HG02870 (cell line): ENCODE results near the gene SEC61B.
A peak's percentile ranks its signal among the peaks of the same experiment; 100 is the strongest.
"Not testable (repeated sequence)": the region's sequence is repeated elsewhere in the genome, so short reads cannot be mapped to it uniquely, and the experiment has no call there.

ENCODE experiments used
- ATAC-seq: cut with Tn5 transposase; IDR thresholded peaks from one replicate; pipeline ENCODE4 v1.9.1; 2021; ENCODE audit warnings: mild to moderate bottlenecking, moderate library complexity; ENCODE audit not compliant: unreplicated experiment

SEC61B gene

GRCh38 chr9:99190597-99191283 lies 31.3 kb upstream of the SEC61B start:
- ATAC-seq: no peak

GRCh38 chr9:99192786-99193465 lies 29.2 kb upstream of the SEC61B start:
- ATAC-seq: no peak

DNA sequence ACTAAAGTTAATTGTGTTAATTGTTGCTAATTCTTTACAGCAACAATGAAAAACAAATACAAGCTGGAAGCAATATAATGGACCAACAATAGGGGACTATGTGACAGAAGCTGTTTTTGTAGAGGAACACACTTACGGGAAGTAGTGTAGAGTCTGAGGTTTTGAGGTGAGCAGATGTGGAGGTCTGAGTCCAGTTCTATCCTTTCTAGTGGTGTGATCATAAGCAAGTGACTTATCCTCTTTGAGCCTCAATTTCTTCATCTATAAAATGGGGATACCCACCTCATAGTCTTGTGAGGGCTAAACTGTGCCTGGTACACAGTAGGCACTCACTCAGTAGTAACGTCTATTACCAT lies 28.6 kb upstream of the SEC61B start:
- ATAC-seq: no peak

DNA sequence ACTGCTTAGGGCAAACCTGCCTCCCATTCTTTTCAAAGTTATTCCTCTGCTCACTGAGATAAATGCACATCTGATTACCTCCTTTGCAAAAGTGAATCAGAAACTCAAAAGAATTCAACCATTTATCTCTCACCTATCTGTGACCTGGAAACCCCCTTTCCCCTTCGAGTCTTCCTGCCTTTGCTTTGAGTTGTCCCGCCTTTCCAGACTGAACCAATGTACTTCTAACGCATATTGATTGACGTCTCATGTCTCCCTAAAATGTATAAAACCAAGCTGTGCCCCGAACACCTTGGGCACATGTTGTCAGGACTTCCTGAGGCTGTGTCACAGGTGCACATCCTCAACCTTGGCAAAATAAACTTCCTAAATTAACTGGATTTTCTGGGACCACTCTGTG lies 25.6 kb upstream of the SEC61B start:
- not testable (repeated sequence) for ATAC-seq

GRCh38 chr9:99197124-99197630 lies 24.9 kb upstream of the SEC61B start:
- no peak for ATAC-seq

DNA sequence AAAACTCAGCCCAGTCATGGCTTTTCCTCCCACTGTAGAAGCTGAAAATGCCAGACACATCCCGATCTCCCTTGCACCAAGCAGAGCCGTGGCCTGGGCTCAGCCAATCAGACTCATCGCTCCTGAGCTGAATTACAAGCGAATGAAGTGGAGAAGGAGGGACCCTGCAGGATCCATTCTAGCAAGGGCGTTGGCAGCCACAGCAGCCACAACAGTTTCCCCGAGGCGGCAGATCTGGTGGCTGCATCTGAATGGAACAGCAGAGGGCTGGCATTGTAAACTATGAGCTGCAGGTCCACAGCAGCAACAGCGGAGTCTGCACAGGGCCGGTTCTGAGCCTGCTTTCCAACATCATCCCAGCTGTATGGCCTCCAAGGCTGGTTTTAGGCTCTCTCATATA lies 24.1 kb upstream of the SEC61B start:
- no peak for ATAC-seq

GRCh38 chr9:99199938-99200539 lies 22.0 kb upstream of the SEC61B start:
- ATAC-seq: peak; percentile 47

GRCh38 chr9:99201603-99202002 lies 20.5 kb upstream of the SEC61B start:
- no peak for ATAC-seq

- no peak for ATAC-seq
These were observed 11.5 kb upstream of the SEC61B start for GRCh38 chr9:99210572-99210971.

DNA sequence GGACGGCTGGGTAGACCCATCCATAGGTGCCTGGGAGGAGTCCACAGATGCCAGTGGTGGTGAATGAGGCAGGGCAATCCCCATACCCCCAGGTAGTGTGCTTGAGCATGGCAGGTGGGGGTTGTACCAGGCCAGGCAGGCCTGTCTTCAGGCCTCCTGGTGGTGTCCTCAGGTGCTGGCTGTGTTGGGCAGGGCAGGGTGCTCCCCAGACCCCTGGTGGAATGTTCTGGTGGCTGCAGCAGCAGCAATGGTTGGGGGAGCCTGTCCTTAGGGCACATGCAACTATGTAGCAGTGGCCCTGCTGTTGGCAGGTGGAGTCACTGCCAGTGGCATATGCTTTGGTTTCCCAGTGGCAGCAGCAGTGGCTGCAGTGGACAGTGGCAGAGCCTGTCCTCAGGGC lies 10.3 kb upstream of the SEC61B start:
- ATAC-seq: no peak

GRCh38 chr9:99213197-99213596 lies 8.9 kb upstream of the SEC61B start:
- no peak for ATAC-seq

GRCh38 chr9:99216073-99216472 lies 6.0 kb upstream of the SEC61B start:
- no peak for ATAC-seq

DNA sequence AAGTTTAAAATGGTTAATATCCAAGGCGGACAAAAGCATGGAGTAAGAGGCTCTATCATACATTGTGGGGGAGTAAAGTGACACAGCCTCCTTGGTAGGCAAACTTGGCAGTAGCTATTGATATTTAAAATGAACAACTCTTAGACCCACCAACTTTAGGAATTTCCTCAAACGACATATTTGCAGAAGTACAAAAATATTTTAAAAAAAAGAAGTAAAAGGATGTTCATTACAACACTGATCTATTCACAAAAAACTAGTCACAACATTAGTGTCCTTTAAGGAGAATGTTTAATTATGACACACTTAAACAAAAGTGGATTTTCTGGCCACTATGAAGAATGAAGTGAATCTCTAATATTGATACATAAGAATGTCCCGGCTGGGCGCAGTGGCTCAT lies 2.1 kb upstream of the SEC61B start:
- ATAC-seq: no peak

- no peak for ATAC-seq
These were observed 839 bp upstream of the SEC61B start for GRCh38 chr9:99221266-99221620.

GRCh38 chr9:99222416-99223270 lies 561 bp downstream of the SEC61B start:
- ATAC-seq: peak; percentile 11

- no peak for ATAC-seq
These were observed 2.4 kb downstream of the SEC61B start for GRCh38 chr9:99224445-99224844.

- no peak for ATAC-seq
These were observed 4.0 kb downstream of the SEC61B start for GRCh38 chr9:99226054-99226453.

DNA sequence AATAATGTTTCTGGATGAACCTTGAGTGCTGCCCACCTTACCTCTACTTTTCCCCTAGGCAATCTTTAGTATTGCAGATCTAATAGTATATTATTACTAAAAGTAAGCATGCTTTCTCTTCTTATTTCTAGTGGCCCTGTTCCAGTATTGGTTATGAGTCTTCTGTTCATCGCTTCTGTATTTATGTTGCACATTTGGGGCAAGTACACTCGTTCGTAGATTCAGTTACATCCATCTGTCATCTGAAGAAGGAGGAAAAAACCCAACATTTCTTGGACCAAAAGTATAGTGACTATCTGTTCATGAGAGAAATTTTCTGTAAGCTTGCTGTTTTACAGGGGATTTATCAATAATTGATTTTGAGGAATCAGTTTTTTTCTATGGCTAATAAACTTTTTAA lies 8.1 kb downstream of the SEC61B start:
- ATAC-seq: no peak

- no peak for ATAC-seq
These were observed 9.6 kb downstream of the SEC61B start for GRCh38 chr9:99231711-99232110.

- ATAC-seq: no peak
These were observed 12.5 kb downstream of the SEC61B start for GRCh38 chr9:99234618-99235017.

DNA sequence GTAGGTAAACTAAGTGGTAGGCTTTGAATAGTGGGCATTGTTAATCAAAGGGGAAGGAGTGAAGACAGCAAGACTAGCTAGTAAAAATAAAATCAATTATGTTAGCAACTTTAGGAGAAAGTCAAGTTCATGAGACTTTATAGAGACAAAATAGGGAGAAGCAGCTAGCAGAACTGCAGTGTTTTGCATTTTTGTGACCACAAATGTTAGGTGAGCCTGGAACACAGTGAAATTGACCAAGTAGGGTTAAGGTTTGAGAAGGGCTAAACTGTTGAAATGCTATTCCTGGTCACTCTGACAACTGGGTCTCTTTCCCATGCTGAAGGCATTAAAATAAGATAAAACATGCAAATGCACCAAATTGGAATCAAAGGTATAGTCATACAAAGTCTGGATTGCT lies 13.0 kb downstream of the SEC61B start:
- no peak for ATAC-seq
